HG02938 (cell line): Measurements from ENCODE around the gene PLEK.
"Not testable (repeated sequence)": the region's sequence is repeated elsewhere in the genome, so short reads cannot be mapped to it uniquely, and the experiment has no call there.

ENCODE experiments used
- ATAC-seq: cut with Tn5 transposase; IDR thresholded peaks from one replicate; pipeline ENCODE4 v1.9.1; 2021; ENCODE audit warnings: mild to moderate bottlenecking, moderate library complexity; ENCODE audit not compliant: unreplicated experiment

PLEK gene

GRCh38 chr2:68365087-68365486, at the start of gene PLEK:
Gene PLEK, plus strand, starts transcription at chr2:68365282. Its CDS starts 70 bp downstream, at chr2:68365352.
- ATAC-seq, result peak; percentile 60

GRCh38 chr2:68316111-68316510, 49.0 kb upstream of the PLEK start:
- ATAC-seq, result no peak

- ATAC-seq, result no peak
Measured at GRCh38 chr2:68317971-68318913, 46.8 kb upstream of the PLEK start.

GRCh38 chr2:68318914-68319397, 46.1 kb upstream of the PLEK start:
- ATAC-seq, result no peak

- ATAC-seq, result no peak
Measured at GRCh38 chr2:68319398-68320117, 45.5 kb upstream of the PLEK start, which contains the start of gene CNRIP1. Gene CNRIP1, minus strand, starts transcription at chr2:68319949. Its CDS starts 549 bp downstream, at chr2:68319400.

- ATAC-seq, result no peak
Measured at GRCh38 chr2:68320118-68320641, 44.9 kb upstream of the PLEK start.

- ATAC-seq, result no peak
Measured at GRCh38 chr2:68325056-68325455, 40.0 kb upstream of the PLEK start.

GRCh38 chr2:68328901-68329300, 36.2 kb upstream of the PLEK start:
- no peak for ATAC-seq

- no peak for ATAC-seq
Measured at GRCh38 chr2:68330691-68331090, 34.4 kb upstream of the PLEK start.

GRCh38 chr2:68333009-68333408, 32.1 kb upstream of the PLEK start:
- no peak for ATAC-seq

- ATAC-seq, result no peak
Measured at GRCh38 chr2:68333931-68334330, 31.2 kb upstream of the PLEK start.

- ATAC-seq, result no peak
Measured at GRCh38 chr2:68336192-68336591, 28.9 kb upstream of the PLEK start.

- no peak for ATAC-seq
Measured at GRCh38 chr2:68340226-68341061, 24.6 kb upstream of the PLEK start.

GRCh38 chr2:68341062-68341329, 24.1 kb upstream of the PLEK start:
- ATAC-seq, result no peak

- no peak for ATAC-seq
Measured at GRCh38 chr2:68341583-68341982, 23.5 kb upstream of the PLEK start.

GRCh38 chr2:68342470-68342869, 22.6 kb upstream of the PLEK start:
- ATAC-seq, result no peak

GRCh38 chr2:68344031-68344430, 21.1 kb upstream of the PLEK start:
- ATAC-seq, result no peak

- ATAC-seq, result no peak
Measured at GRCh38 chr2:68345129-68345875, 19.8 kb upstream of the PLEK start.

GRCh38 chr2:68349091-68349490, 16.0 kb upstream of the PLEK start:
- ATAC-seq, result not testable (repeated sequence)

GRCh38 chr2:68351997-68352396, 13.1 kb upstream of the PLEK start:
- no peak for ATAC-seq
